Right atrium auricular region (tissue), 2 donors: Measurements from ENCODE around the gene ZNF556. TPM values are rescaled to one million over a fixed set of nuclear protein-coding genes. Genes with fewer than 3 reads are reported as not detected.
"Not testable (repeated sequence)": the region's sequence is repeated elsewhere in the genome, so short reads cannot be mapped to it uniquely, and the experiment has no call there.

Experiments
- DNase-seq: peaks from one replicate; pipeline ENCODE4 v3.0.0-alpha.2; 2019; ENCODE audit warnings: low spot score
- H3K27ac ChIP-seq, 2 donors: fragments of 200-600 bp; sonication (generic); 1 replicate in 1 of 2; 2 replicates in 1 of 2; pipeline ENCODE4 v1.5.1; 2016 to 2019
- H3K27me3 ChIP-seq, 2 donors: fragments of 200-600 bp; sonication (generic); one replicate each; pipeline versions ENCODE4 v1.5.1 to v1.6.0; 2017 to 2019
- H3K36me3 ChIP-seq: fragments of 200-600 bp; sonication (generic); one replicate; pipeline ENCODE4 v1.5.1; 2016
- H3K4me1 ChIP-seq, 2 donors: fragments of 200-600 bp; sonication (generic); one replicate each; pipeline versions ENCODE4 v1.5.1 to v1.6.0; 2017 to 2019
- H3K4me3 ChIP-seq, 2 donors: fragments of 200-600 bp; sonication (generic); 1 replicate in 1 of 2; 2 replicates in 1 of 2; pipeline ENCODE4 v1.5.1; 2017 to 2019; ENCODE audit warnings: mild to moderate bottlenecking in 1 of 2, moderate library complexity in 1 of 2
- H3K9me3 ChIP-seq, 2 donors: fragments of 200-600 bp; sonication (generic); one replicate each; pipeline ENCODE4 v1.5.1; 2019
- CTCF ChIP-seq, 2 donors: fragments of 200-600 bp; sonication (generic); IDR thresholded peaks; one replicate each; pipeline ENCODE4 v1.5.1; 2019; ENCODE audit warnings: antibody characterized with exemption in 2 of 2
- total RNA-seq, 2 donors: library from RNA; depleted of rRNA; stranded (reverse); fragments of >200 nt; gene quantifications; one replicate each; pipeline ENCODE4 v1.1.0, GENCODE V29; 2016

Gene ZNF556
- total RNA-seq, 2 donors from 2014 or later: not detected

DNA sequence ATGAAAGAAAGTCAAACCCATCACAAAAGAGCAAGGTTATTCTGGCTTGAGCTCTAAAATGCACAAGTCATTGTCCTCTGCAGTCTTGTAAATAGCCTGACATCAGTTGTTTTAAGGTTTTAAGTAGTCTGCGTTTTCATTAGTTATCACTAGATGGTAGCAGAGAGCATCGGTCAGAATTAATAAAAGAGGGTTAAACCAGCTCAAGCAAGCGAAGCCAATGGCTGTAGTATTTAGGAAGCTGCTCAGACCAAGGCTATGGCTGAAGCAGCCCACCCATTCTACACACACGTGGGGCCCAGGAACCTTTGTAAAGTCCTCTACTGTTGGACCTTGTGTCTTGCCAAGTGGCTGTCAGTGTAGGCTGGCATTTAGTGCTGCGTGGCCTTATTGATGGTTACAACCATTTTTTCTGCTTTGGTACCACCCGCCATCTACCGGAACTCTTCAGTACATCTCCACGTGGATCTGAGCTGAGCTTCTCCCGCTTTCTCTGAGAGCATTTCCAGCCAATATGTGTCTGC lies 20.3 kb downstream of the ZNF556 start:
- peak in 1 of 2 donors; percentile 75 for TF ChIP-seq CTCF (IDR thresholded peaks at IDR 0.05)
- DNase-seq: no peak
- Histone ChIP-seq H3K4me3 (no peak overlapping the region), H3K27me3 (no peaks in the 10 kb centered on the region), H3K36me3 (no peaks in the 10 kb centered on the region), H3K27ac (no peak overlapping the region), H3K4me1 (no peaks in the 10 kb centered on the region), H3K9me3 (no peaks in the 10 kb centered on the region)

- peak overlapping the region in 1 of 2 donors; percentile 35 for H3K4me3 ChIP-seq
- H3K27me3 ChIP-seq: no peaks in the 10 kb centered on the region
- H3K9me3 ChIP-seq: no peaks in the 10 kb centered on the region
- H3K27ac ChIP-seq: no peak overlapping the region
- H3K36me3 ChIP-seq: no peaks in the 10 kb centered on the region
- no peaks in the 10 kb centered on the region for H3K4me1 ChIP-seq
- TF ChIP-seq CTCF (IDR thresholded peaks at IDR 0.05): peak in 1 of 2 donors; percentile 21
- no peak for DNase-seq
Measured at GRCh38 chr19:2888731-2889224, 21.6 kb downstream of the ZNF556 start.

DNA sequence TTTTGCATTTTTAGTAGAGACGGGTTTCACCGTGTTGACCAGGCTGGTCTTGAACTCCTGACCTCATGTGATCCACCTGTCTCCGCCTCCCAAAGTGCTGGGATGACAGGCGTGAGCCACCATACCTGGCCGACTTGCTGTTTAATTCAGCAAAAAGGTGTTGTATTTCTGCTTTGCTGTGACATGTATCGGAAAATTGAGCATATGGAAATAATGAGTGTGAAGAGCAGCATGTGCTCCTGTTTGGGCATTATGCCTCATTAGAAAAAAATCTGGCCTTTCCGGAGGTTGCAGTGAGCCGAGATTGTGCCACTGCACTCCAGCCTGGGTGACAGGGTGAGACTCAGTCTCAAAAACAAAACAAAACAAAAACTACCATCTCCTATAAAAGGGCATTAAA lies 23.4 kb downstream of the ZNF556 start:
- not testable (repeated sequence) for H3K4me3 ChIP-seq, H3K4me1 ChIP-seq, DNase-seq

DNA sequence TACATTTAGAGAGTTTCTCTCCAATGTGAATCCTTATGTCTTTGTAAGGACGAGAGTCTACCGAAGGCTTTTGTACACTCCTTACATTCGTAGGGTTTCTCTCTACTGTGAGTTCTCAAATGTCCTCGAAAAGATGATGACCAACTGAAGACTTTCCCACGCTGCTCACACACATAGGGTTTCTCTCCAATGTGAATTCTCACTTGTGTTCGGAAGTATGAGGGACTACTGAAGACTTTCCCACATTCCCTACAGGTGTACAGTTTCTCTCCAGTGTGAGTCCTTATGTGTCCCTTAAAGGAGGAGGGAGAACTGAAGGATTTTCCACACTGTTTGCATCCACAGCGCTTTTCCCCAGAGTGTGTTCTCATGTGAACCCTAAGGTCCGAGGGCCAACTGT lies 29.6 kb downstream of the ZNF556 start:
- Histone ChIP-seq H3K36me3 (no peaks in the 10 kb centered on the region), H3K27ac (no peak overlapping the region), H3K4me3 (no peak overlapping the region), H3K4me1 (peaks cover 0 to 6% of the 10 kb centered on the region in 2 donors), H3K9me3 (peaks cover 0 to 16% of the 10 kb centered on the region in 2 donors), H3K27me3 (no peaks in the 10 kb centered on the region)
- no peak for DNase-seq
- no peak for TF ChIP-seq CTCF (IDR thresholded peaks at IDR 0.05)

More for the DNA sequence above, 23.4 kb downstream of the ZNF556 start:
- H3K36me3 ChIP-seq, H3K27ac ChIP-seq, H3K27me3 ChIP-seq, H3K9me3 ChIP-seq: not testable (repeated sequence)

- H3K27ac ChIP-seq: peak within 1 kb of the TSS; percentile 84 to 94
- peaks cover 0 to 16% of the 10 kb centered on the region in 2 donors for H3K9me3 ChIP-seq
- no peaks in the 10 kb centered on the region for H3K36me3 ChIP-seq
- H3K27me3 ChIP-seq: no peaks in the 10 kb centered on the region
- DNase-seq: peak; percentile 100
- H3K4me1 ChIP-seq: peaks cover 0 to 10% of the 10 kb centered on the region in 2 donors
- peak within 1 kb of the TSS; percentile 69 to 79 for H3K4me3 ChIP-seq
- no peak for TF ChIP-seq CTCF (IDR thresholded peaks at IDR 0.05)
Measured at GRCh38 chr19:2900296-2901252, 33.4 kb downstream of the ZNF556 start, which contains the start of gene ZNF57. TSS of gene ZNF57 (plus strand) at chr19:2900928. CDS start at chr19:2901046, 118 bp downstream.

DNA sequence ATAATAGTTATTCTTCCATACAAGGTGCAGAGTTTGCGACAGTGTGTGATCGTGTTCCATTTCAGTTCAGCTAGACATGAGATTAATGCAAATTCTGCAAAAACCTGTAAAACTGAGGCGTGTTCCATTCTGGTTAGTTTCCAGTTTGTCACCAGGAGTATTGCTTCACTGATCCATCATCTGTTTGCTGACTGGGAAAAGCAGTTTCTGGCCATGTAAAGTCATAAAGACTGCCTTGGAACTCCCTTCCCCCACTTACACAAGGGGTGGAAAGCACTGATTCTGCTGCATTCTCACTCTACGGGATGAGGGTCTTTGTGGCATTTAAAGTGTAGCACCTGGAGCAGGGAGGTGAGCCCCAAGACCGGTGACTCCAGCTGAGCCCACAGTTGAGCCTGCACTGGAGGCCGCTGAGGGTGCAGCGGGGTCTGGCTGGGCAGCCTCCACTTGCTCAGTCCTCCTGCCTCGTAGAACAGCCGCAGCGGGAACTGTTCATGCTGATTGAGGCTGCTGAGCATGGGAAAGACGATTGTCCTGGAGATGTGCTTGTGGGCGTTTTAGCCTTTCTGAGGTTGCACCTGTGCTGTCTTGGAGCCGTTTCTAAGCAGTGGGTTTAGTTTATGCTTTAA lies 35.6 kb downstream of the ZNF556 start:
- Histone ChIP-seq H3K9me3 (no peaks in the 10 kb centered on the region), H3K27ac (no peak overlapping the region), H3K4me1 (peaks cover 0 to 10% of the 10 kb centered on the region in 2 donors), H3K36me3 (no peaks in the 10 kb centered on the region), H3K27me3 (no peaks in the 10 kb centered on the region), H3K4me3 (no peak overlapping the region)
- no peak for DNase-seq
- no peak for TF ChIP-seq CTCF (IDR thresholded peaks at IDR 0.05)

GRCh38 chr19:2903326-2903725 lies 36.2 kb downstream of the ZNF556 start:
- not testable (repeated sequence) for H3K9me3 ChIP-seq, H3K27ac ChIP-seq, H3K36me3 ChIP-seq, H3K4me3 ChIP-seq, H3K27me3 ChIP-seq, DNase-seq
- peaks cover 0 to 10% of the 10 kb centered on the region in 2 donors for H3K4me1 ChIP-seq
